Measurements from ENCODE around the gene AGMO.

AGMO gene

DNA sequence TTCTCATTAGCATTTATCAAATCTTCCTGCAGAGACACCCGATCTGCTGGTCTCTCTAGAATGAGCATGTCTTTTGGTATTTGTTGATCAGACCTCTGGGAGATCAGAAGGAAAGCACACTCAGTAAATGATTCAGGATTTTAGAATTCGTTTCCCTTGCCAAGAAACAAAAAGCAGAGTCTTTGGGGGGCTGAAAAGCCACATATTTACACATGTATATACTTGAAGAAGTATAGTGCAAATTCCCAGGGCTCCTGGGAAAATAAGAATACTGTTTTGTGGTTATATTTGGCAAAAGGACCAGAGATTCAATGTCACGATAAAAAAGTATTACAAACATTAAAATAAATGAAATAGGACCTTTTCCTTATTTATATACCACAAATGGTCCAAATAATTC lies 100.2 kb downstream of the AGMO start:
- DNase-seq (ENCODE audit: low read depth, low spot score) = peak; percentile 92

DNA sequence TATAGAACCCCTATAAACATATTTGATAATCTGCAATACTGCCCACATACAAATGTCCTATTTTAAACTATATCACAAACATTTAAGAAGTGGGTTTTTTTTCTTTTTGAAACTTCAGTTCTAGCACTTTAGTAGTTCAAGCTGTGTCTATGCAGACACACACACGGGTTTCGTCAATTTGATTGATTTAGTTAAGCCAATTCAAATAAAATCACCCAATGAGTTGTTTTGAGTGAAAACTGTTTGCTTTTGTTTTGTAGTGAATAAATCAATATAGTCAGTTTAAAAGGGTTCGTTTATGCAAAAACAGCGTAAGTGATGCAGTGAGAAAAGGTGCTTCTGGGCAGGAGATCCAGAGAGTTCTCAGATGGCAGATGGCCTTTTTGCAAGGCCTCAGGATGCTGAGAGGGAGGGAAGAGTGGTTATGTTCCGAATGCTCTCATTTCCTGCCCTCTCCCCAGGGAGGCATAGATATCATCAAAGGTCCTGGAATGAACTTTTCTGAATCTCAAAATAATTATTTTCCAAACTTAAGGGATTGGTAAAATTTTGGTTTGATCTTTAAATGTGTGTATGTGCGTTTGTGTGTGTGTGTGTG lies 102.7 kb downstream of the AGMO start:
- no peak for DNase-seq (ENCODE audit: low read depth, low spot score)

DNA sequence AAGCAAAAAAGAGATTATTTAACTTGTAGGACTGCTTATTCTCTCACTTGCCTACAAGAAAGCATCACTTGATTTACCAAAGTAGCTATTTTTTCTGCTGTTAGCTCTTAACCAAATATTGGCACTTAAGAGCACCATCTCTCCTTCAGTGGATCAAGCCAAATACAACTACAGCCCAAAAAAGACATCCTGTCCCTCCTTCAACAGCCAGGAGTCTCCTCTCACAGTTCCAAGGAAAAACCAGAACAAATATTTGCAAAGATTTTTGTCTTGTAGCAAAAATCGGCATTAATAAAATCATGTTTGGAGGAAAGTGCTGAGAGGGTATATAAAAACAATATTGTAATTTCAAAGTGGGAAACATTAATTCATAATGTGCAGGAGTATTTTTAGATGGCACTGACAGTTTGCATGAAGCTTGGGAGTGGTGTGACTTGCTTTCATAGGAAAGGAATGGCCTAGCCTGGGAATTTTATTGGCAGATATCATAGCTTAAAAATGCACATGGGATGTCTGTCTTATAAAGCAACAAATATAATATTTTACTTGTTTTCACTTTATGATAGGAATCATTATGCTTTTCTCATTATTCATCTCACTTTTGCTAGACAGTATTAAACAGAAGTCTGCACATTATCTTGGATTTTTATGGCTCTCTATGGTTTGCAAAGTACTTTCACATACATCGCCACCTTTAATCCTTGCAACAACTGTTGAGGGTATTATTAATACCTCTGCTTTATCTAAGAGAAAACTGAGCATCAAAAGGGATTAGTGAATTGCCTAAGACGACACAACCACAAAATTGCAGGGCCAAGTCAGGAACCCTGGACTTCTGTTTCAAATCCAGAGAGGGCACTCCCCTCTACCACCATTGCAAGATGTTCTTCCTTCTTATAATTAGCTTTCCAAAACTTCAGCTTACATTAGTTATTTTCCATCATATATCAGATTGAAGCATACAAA lies 103.5 kb downstream of the AGMO start:
- no peak for DNase-seq (ENCODE audit: low read depth, low spot score)

DNA sequence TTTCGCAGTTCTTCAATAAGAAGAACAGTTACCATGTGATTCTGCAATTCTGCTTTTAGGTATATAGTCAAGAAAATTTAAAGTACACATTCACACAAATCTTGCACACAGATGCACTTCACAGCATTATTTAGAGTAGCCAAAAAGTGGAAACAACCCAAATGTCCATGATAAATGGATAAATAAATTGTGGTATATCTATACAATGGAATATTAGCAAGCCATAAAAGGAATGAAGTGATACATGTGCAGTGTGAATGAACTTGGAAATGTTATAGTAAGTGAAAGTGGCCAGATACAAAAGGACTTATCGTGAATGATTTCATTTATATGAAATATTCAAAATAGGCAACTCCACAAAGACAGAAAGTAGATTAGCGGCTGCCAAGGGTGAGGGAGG lies 109.1 kb downstream of the AGMO start:
- DNase-seq (ENCODE audit: low read depth, low spot score) = no peak

DNA sequence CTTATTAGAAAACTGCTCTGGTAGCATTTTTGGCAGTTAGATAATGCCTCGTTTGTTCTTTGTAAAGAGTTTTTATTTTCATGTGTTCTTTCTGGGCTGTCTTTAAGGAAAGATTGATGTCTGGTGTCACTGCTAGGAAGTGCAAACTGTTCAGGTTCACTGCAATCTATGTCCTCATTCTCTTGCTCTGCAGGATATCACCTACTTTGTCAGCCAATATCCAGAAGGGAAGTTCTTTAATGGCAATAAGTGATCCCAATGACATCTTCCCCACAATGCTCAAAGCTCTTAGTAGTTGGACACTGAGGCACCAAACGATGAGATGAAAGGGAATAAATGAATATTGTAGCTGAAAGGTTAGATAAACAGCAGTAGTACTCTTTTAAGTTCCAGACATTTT lies 115.1 kb downstream of the AGMO start:
- DNase-seq (ENCODE audit: low read depth, low spot score) = no peak

DNA sequence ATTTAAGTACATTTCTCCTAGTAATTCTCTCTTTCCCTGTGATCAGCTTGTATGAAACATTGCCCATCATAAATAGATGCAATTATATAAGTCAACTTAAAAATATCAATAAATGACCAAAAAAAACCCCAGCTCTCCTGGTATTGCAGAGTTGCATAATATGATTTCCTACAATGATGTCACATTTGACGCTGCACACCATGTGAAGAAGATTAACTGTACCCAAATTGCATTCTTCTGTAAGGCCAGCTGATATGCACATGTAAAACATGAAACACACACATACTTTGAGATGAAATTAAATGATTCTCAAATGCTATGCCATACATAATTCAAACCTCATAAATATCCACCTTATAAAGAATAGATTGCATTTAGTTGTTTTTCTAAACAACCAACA lies 115.5 kb downstream of the AGMO start:
- DNase-seq (ENCODE audit: low read depth, low spot score) = no peak

DNA sequence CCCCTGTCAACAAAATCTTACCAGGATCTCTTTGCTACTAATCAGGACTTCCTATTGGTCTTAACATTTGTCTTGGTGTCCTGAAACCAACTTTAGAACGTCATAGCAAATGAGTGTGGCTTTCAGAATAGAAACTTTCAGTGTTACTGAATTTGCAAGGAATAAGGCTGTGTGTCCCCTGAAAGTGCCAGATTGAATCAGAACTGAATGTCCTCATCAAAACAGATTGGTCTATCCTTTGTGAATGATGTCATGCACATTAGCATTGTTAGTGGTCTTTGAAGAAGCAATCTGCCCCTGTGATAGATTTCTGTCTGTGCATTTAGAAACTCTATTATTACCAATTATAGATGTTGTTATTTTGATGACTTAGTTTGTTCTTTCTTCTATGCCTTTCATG lies 119.9 kb downstream of the AGMO start:
- no peak for DNase-seq (ENCODE audit: low read depth, low spot score)

DNA sequence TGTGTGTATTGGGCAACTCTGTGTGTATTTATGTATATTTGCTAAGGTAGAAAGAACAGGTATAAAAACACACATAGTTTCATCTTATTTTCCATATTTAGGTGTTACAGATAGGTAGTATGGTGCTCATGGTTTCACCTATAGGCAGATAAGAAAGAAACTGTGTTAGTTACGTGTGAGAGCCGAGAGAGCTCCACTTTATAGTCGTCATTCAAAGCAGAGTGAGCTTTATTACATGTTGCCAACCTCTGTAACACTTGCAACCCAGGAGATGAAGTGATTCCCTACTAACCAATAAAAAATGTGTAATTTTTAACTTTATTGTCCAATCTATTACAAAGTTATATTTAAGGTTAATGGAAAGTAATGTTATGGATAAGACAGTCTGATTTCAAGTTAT lies 121.3 kb downstream of the AGMO start:
- no peak for DNase-seq (ENCODE audit: low read depth, low spot score)

DNA sequence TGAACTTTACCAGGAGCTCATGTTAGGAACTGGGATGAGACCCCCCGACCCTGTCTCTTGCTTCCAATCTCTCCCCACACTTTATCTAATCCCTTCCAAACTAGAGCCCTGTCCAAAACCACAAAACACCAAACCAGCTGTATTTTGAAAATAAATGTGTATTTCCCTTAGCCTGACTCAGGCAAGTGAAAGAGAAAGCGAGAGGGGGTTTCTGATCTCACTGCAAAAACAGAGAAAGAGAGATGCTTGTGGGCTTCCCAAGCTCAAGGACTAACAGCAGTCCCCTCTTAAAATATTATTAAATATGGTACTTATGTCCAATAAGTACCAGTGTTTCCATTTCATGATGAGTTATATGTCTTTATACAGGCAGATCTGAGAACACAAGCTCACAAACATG lies 122.0 kb downstream of the AGMO start:
- DNase-seq (ENCODE audit: low read depth, low spot score) = no peak

DNA sequence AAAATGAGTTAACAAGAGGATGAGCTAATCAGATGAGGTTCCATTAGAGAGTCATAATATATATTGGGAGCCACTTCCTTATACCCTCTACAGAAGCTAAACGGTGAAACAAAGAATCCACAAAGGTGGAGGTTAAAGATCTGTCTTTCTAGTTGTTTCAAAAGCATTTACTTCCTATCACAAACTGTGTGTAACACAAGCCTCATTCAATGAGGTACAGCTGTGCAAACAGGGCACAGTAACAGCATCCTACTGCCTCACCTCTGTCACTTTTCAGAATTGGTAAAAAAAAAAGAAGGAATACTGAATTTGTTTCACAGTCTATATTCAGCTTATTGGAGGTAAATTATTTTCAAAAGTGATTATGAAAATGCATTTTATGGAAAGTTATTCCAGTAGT lies 128.7 kb downstream of the AGMO start:
- no peak for DNase-seq (ENCODE audit: low read depth, low spot score)

DNA sequence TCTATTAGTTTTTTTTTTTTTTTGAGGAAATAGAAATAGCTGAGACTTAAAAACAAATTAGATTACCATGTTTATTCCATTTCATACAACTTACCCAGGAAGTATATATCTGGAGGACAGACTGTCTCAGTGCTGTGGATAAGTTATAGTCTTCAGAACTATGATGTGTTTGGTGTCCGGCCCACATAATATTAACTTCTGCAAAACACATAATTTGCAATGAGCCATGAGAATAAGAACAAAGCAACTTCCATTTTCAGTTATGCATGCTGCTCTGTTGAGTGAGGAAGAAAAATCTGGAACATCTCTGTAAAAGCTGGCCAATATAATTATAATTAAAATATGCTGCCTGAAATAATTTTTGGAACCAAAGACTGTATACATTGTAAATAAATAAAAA lies 130.9 kb downstream of the AGMO start:
- DNase-seq (ENCODE audit: low read depth, low spot score) = no peak

DNA sequence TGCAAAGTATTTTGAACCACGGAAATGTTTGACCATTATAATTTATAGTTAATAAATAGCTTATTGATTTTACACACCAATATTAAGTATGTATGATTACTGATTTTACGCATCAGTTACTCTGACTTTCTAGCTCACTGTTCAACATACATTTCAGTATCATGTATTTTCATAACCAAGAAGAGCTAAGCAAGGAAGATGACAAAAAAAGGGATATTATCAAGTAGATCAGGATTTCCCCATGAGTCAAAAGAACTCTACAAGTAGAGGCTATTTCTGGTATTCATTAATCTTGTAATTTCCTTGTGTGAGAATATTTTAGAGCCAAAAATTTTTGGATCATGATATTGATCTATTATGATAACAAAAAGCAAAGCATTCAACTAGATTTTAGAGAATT lies 131.6 kb downstream of the AGMO start:
- DNase-seq (ENCODE audit: low read depth, low spot score) = no peak

DNA sequence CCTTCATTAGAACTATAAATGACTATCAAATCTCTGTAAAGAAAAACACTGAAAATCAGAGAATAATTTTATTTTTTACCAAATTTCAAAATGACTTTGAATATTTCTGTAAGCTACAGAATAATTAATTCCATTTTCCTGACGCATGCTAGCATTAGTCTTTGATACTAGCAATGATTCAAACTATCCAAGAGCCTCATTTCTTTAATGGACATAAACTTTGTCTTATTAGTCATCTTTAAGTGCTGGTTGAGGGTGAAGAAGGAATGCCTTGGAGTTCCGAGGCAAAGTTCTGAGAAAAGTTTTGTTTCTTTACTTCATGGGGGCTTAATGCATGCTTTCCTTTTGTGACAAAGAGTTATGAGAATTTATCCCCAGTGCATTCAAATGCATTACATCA lies 137.3 kb downstream of the AGMO start:
- no peak for DNase-seq (ENCODE audit: low read depth, low spot score)

DNA sequence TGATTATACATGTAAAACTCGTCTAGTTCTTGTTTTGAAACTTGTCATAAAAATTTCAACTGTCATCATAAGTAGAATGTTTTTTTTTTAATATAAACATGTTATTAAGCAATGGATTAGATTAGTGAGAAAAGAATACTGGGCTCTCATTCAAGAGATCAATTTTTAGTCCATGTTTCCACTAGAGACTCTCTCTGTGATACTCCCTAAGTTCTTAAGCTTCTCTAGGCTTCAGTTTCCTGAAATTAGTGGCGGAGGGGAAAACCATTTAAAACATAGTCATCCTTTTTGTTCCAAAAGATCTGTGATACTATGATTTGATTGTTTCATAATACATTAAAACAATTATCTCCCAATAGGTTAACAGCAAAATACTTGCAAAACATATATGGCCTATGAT lies 142.2 kb downstream of the AGMO start:
- no peak for DNase-seq (ENCODE audit: low read depth, low spot score)

DNA sequence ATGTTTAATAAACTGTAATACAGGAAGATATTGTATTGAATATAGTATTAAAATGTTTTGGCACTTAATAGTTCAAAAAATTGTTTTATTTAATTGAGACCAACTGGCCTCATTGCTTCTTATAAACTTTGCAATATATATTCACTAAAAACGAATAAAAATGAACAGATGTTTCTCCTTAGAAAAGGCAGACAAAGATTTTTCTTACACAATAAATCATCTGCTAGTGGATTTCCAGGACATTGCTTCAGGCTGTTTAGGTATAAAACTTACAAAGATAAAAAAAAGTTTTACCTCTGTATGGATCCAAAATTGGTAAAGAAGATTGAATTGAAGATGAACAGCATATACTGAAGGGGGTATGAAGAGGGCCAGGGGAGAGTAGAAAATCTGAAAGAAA lies 143.6 kb downstream of the AGMO start:
- DNase-seq (ENCODE audit: low read depth, low spot score) = no peak

DNA sequence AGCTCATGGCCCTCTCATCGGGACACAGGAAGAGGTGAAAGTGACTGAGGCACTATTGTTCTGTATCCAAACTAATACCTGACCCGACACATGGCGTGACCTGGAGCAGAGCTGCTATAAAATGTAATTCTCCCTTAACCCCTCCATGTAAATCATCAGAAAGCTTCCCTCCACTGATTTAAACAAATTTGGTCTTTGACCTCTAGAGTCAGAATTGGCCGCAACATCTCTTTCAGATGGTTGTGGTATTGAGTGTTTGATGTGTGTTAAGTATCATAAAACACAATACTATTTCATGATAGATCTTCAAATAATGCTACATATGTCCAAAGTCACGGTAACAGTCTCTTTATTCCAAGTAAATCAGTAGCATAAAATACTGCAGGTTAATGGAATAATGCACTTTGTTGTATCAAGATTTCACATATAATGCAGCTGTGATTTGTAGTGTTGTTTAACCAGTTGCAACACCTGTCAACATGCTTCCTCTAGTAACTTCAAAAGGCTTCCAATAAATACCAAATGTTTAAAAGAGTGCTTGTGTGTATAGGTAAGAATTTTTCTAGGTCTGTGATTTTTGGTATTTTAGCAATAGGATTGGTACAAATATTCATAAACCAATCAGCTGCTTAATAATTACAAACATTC lies 144.3 kb downstream of the AGMO start:
- DNase-seq (ENCODE audit: low read depth, low spot score) = no peak

DNA sequence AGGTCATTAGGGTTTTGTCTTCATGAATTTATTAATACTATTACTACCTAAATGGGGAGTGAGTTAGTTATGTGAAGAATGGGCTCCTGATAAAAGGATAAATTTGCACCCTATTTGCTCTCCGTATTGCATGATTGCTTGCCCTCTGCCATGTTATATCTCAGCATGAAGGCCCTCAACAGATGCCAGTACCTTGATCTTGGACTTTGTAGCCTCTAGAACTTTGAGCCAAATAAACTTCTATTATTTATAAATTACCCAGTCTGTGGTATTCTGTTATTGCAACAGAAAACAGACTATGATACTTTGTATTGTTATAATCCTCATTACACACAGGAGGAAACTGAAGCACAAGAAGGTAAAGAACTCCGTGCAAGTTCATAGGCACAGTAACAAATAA lies 150.8 kb downstream of the AGMO start:
- DNase-seq (ENCODE audit: low read depth, low spot score) = no peak

DNA sequence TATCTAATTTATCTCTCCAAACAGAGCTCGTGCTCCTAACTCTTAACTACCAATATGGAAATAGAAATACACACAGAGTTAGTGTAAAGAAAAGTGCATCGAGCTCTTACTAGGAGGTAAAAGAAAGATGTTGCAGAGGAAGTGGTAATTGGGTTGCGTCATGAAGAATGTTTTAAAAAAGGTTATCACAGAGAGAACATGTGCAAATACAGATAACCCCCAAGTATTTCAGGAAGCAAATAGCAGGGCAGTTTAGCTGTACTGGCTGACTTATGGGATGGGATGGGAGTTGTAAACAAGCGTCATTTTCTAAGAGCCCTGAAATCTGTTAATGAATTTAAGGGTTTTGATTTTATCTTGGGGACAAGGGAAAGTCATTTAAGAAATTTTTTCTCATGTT lies 153.9 kb downstream of the AGMO start:
- no peak for DNase-seq (ENCODE audit: low read depth, low spot score)

DNA sequence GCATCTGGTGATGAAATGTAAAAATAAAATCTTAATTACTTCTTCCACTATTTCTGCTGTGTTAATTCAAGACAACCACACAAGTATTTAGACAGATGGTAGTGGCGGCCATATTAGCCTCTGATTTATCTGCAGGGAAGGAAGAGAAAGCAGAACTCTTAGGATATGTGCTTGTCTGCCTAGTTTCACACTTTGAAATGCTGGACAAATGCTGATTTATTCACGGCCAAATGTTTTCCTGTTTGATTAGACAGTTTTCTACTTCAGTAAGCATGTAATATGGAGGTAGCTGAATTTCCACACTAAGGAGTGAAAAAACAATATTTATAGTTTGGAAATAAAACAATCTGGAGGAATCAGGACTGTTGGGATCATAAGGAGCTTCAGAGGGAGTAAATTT lies 158.1 kb downstream of the AGMO start:
- DNase-seq (ENCODE audit: low read depth, low spot score) = no peak

DNA sequence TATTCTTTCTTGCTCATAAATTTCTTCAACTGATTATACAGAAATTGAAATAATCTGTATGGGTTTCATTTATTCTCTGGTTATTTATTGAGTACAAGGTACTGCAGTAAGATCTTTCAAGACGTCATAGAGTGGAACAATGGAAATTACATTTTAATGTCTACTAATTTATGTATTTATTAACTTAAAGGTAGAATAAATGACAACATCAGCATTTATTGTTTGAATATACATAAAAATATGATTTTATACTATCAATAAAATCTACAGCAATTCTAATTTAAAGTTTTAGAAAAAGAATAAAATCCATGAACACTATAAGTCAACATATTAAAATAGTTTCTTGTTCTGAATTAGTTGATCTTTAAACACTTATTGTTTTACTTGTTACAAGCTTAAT lies 158.5 kb downstream of the AGMO start:
- no peak for DNase-seq (ENCODE audit: low read depth, low spot score)

DNA sequence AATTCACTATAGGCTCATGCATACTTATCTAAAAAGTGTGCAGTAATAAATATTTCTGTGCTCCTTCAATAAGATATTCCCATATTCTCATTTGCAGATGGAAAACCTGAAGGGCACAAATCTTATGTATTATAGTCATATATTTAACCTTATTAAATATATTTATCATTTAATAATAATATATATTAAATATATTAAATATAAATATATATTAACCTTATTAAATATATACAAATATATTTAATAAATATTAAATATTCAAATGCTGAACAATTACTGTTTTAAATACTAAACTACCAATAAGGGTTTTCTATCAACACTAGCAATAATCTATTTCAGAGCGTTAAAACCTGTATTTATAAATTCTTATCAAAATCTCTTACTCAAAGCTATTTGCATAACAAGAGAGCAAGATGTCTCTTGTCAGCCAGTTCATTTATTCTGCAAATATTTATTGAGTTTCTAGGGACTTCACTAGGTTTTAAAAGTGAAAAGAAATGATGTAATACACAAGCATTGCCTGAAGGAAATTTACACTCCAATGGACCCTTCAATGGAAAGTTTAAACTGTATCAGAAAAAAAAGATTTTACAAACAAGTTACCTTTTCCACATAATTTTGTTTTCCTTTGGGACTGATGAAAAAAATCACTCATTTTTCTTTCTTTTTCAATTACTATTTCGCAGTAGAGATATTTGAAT lies 159.2 kb downstream of the AGMO start:
- no peak for DNase-seq (ENCODE audit: low read depth, low spot score)

DNA sequence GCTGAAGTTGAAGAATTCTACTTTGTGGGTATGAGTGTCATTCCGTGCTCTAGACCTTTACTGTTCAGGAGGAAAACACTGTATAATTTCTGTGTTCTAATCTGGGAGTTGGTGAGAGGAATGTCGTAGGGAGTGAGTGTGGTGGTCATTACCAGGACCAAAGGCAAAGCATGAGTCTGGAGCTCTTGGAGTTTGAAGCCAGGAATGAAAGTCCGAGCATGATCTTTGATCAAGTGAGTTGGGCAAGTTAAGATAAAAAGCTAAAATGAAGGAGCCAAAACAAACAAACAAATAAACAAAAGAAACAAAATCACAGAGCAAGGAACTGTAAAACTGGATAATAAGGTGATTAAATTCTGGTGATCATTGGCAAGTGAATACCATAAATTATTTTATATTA lies 161.4 kb downstream of the AGMO start:
- DNase-seq (ENCODE audit: low read depth, low spot score) = no peak
